H9 (cell line): ENCODE data around the gene AK4. TPM values are rescaled to one million over a fixed set of nuclear protein-coding genes. Genes with fewer than 3 reads are reported as not detected.

Experiments
- DNase-seq: peaks from one replicate; pipeline ENCODE4 v3.0.0-alpha.2; 2017
- H2AFZ ChIP-seq: one replicate; pipeline ENCODE4 v1.6.1; 2013; ENCODE audit warnings: mild to moderate bottlenecking, low read length, control low read depth, moderate library complexity
- H2AK5ac ChIP-seq: 2 replicates; pipeline ENCODE4 v1.6.1; 2013; ENCODE audit warnings: low read length, control low read depth, mixed read lengths; ENCODE audit not compliant: insufficient read length
- H2BK120ac ChIP-seq: one replicate; pipeline ENCODE4 v1.6.1; 2013; ENCODE audit warnings: low read depth, mild to moderate bottlenecking, low read length, control low read depth, inconsistent platforms; ENCODE audit not compliant: poor library complexity, severe bottlenecking
- H2BK12ac ChIP-seq: 2 replicates; pipeline ENCODE4 v1.6.1; 2013; ENCODE audit warnings: low read length, control low read depth, mixed read lengths, low read depth; ENCODE audit not compliant: insufficient read length
- H2BK15ac ChIP-seq: 2 replicates; pipeline ENCODE4 v1.6.1; 2013; ENCODE audit warnings: low read depth, low read length, control low read depth
- H2BK20ac ChIP-seq: one replicate; pipeline ENCODE4 v1.6.1; 2013; ENCODE audit warnings: low read depth, mild to moderate bottlenecking, low read length, control low read depth, inconsistent platforms; ENCODE audit not compliant: poor library complexity, severe bottlenecking
- H2BK5ac ChIP-seq: 2 replicates; pipeline ENCODE4 v1.6.1; 2013; ENCODE audit warnings: low read length, control low read depth, mixed read lengths; ENCODE audit not compliant: insufficient read length
- H3K14ac ChIP-seq: 2 replicates; pipeline ENCODE4 v1.6.1; 2013; ENCODE audit warnings: low read length, control low read depth; ENCODE audit not compliant: insufficient read depth
- H3K18ac ChIP-seq: 2 replicates; pipeline ENCODE4 v1.6.1; 2013; ENCODE audit warnings: low read depth, mild to moderate bottlenecking, mixed read lengths, low read length, control low read depth; ENCODE audit not compliant: insufficient read length
- H3K23ac ChIP-seq: 2 replicates; pipeline ENCODE4 v1.6.1; 2013; ENCODE audit warnings: low read length, control low read depth, mixed read lengths, low read depth; ENCODE audit not compliant: insufficient read length
- H3K23me2 ChIP-seq: 2 replicates; pipeline ENCODE4 v1.6.1; 2013; ENCODE audit warnings: low read depth, mild to moderate bottlenecking, mixed read lengths, low read length, control low read depth; ENCODE audit not compliant: insufficient read length, poor library complexity, severe bottlenecking
- H3K27ac ChIP-seq: 2 replicates; pipeline ENCODE4 v1.5.1; 2013; ENCODE audit warnings: low read length, control low read depth, mixed read lengths, low read depth; ENCODE audit not compliant: insufficient read length
- H3K27me3 ChIP-seq: 2 replicates; pipeline ENCODE4 v1.6.1; 2013; ENCODE audit warnings: low read length, control low read depth, inconsistent platforms; ENCODE audit not compliant: insufficient read depth
- H3K4ac ChIP-seq: 2 replicates; pipeline ENCODE4 v1.6.1; 2013; ENCODE audit warnings: low read depth, mild to moderate bottlenecking, control low read depth, inconsistent platforms, low read length, moderate library complexity
- H3K4me1 ChIP-seq: 2 replicates; pipeline ENCODE4 v1.6.1; 2013; ENCODE audit warnings: low read length, control low read depth, inconsistent platforms; ENCODE audit not compliant: insufficient read depth
- H3K4me2 ChIP-seq: 2 replicates; pipeline ENCODE4 v1.6.1; 2013; ENCODE audit warnings: low read length, control low read depth, mixed read lengths; ENCODE audit not compliant: insufficient read length, insufficient read depth
- H3K56ac ChIP-seq: 2 replicates; pipeline ENCODE4 v1.6.1; 2013; ENCODE audit warnings: low read depth, mild to moderate bottlenecking, mixed read lengths, low read length, control low read depth; ENCODE audit not compliant: insufficient read length
- H3K79me1 ChIP-seq: 2 replicates; pipeline ENCODE4 v1.6.1; 2013; ENCODE audit warnings: low read depth, mild to moderate bottlenecking, moderate library complexity, low read length, control low read depth, inconsistent platforms; ENCODE audit not compliant: insufficient read depth, poor library complexity, severe bottlenecking
- H3K79me2 ChIP-seq: 2 replicates; pipeline ENCODE4 v1.6.1; 2013; ENCODE audit warnings: low read length, control low read depth, inconsistent platforms; ENCODE audit not compliant: insufficient read depth
- H3K9ac ChIP-seq: 2 replicates; pipeline ENCODE4 v1.6.1; 2013; ENCODE audit warnings: low read length, control low read depth, mixed read lengths; ENCODE audit not compliant: insufficient read length; ENCODE audit errors: extremely low read depth
- H3K9me3 ChIP-seq: one replicate; pipeline ENCODE4 v1.6.1; 2013; ENCODE audit warnings: low read depth, low read length, inconsistent platforms; ENCODE audit not compliant: control insufficient read depth
- H3T11ph ChIP-seq: one replicate; pipeline ENCODE4 v1.6.1; 2013; ENCODE audit warnings: mild to moderate bottlenecking, low read length, control low read depth, inconsistent platforms
- H4K20me1 ChIP-seq: one replicate; pipeline ENCODE4 v1.6.1; 2013; ENCODE audit not compliant: control insufficient read depth, insufficient read length, insufficient read depth
- H4K5ac ChIP-seq: 2 replicates; pipeline ENCODE4 v1.6.1; 2013; ENCODE audit warnings: low read depth, mild to moderate bottlenecking, mixed read lengths, low read length, control low read depth; ENCODE audit not compliant: insufficient read length
- H4K8ac ChIP-seq: replicated peaks from 2 replicates; pipeline ENCODE4 v1.6.1; 2013; ENCODE audit warnings: low read length, control low read depth, mixed read lengths, low read depth; ENCODE audit not compliant: insufficient read length
- H4K91ac ChIP-seq: 2 replicates; pipeline ENCODE4 v1.6.1; 2013; ENCODE audit warnings: low read depth, mild to moderate bottlenecking, moderate library complexity, mixed read lengths, low read length, control low read depth; ENCODE audit not compliant: insufficient read length
- H3K27ac Mint-ChIP-seq, 3 experiments: 2 replicates in 2 of 3; 3 replicates in 1 of 3; pipeline ENCODE4 v1.8.0; 2020 to 2021; ENCODE audit warnings: mixed read lengths in 3 of 3, mild to moderate bottlenecking in 1 of 3, moderate library complexity in 1 of 3
- H3K27me3 Mint-ChIP-seq: 2 replicates; pipeline ENCODE4 v1.8.0; 2021; ENCODE audit warnings: low read depth, mild to moderate bottlenecking, moderate library complexity, mixed read lengths
- H3K36me3 Mint-ChIP-seq, 3 experiments: 2 replicates in 2 of 3; 3 replicates in 1 of 3; pipeline ENCODE4 v1.8.0; 2020 to 2021; ENCODE audit warnings: low read depth in 3 of 3, mixed read lengths in 3 of 3; ENCODE audit not compliant: insufficient read depth in 1 of 3
- H3K4me1 Mint-ChIP-seq, 2 experiments: 2 replicates each; pipeline ENCODE4 v1.8.0; 2020; ENCODE audit warnings: mixed read lengths in 2 of 2
- H3K4me3 Mint-ChIP-seq, 2 experiments: 2 replicates in 1 of 2; 3 replicates in 1 of 2; pipeline ENCODE4 v1.8.0; 2020 to 2021; ENCODE audit warnings: mild to moderate bottlenecking in 2 of 2, mixed read lengths in 2 of 2, moderate library complexity in 1 of 2
- H3K9me3 Mint-ChIP-seq, 2 experiments: 2 replicates in 1 of 2; 3 replicates in 1 of 2; pipeline ENCODE4 v1.8.0; 2020; ENCODE audit warnings: mild to moderate bottlenecking in 2 of 2, mixed read lengths in 2 of 2, moderate library complexity in 1 of 2
- CTCF ChIP-seq: fragments of 200-600 bp; sonication (generic); conservative IDR thresholded peaks from 3 replicates; pipeline ENCODE4 v1.8.0; 2021; ENCODE audit warnings: antibody characterized with exemption, mild to moderate bottlenecking
- WGBS: extraction: QIAGEN DNeasy Blood & Tissue Kit; methylation state at CpG from one replicate; pipeline ENCODE4 v1.1.7; 2013; ENCODE audit warnings: missing lambda C conversion rate, low lambda C conversion rate, mixed read lengths; ENCODE audit not compliant: insufficient read length; ENCODE audit errors: extremely low coverage; 5-methylcytosine and 5-hydroxymethylcytosine counted together
- total RNA-seq: library from RNA; stranded (reverse); gene quantifications from 2 replicates; pipeline ENCODE4 v1.2.1, GENCODE V29; 2021

The AK4 gene
- total RNA-seq, 1 experiment from 2014 or later = 45.6 TPM

- peak overlapping the region in 1 of 3 experiments; percentile 16; a peak in 2 of 7 replicates for H3K27ac Mint-ChIP-seq
- Histone ChIP-seq H3K27ac (no peak overlapping the region), H2BK15ac (no peak overlapping the region), H3K27me3 (no peaks in the 10 kb centered on the region), H3K79me1 (no peaks in the 10 kb centered on the region), H2AK5ac (no peak overlapping the region), H4K8ac (no peak overlapping the region), H3K14ac (no peak overlapping the region), H4K5ac (no peak overlapping the region), H3K9me3 (no peaks in the 10 kb centered on the region), H3T11ph (no peak overlapping the region), H2BK120ac (no peak overlapping the region), H2AFZ (no peak overlapping the region), H3K4ac (no peak overlapping the region), H3K79me2 (peaks cover 55% of the 10 kb centered on the region; the same call in 1 of the 2 replicates), H3K18ac (no peak overlapping the region), H3K4me2 (no peak overlapping the region), H2BK5ac (no peak overlapping the region), H3K23me2 (no peaks in the 10 kb centered on the region), H3K4me1 (peaks cover 22% of the 10 kb centered on the region), H2BK20ac (no peak overlapping the region), H4K91ac (no peak overlapping the region), H3K56ac (no peak overlapping the region), H2BK12ac (no peak overlapping the region), H3K9ac (no peak overlapping the region), H4K20me1 (no peaks in the 10 kb centered on the region), H3K23ac (no peak overlapping the region)
- no peak for DNase-seq
- no peak overlapping the region for H3K4me3 Mint-ChIP-seq
- peaks cover 46 to 55% of the 10 kb centered on the region in 2 experiments for H3K4me1 Mint-ChIP-seq
- TF ChIP-seq CTCF = no peak
- no peaks in the 10 kb centered on the region for H3K27me3 Mint-ChIP-seq
- no CpG with 5 or more reads among the region's 13 CpGs for WGBS
- no peaks in the 10 kb centered on the region for H3K9me3 Mint-ChIP-seq
- H3K36me3 Mint-ChIP-seq = 0 out of 7 replicates have a peak, but pooled peaks cover 0 to 2% (median 0%) of the 10 kb centered on the region in 3 experiments
Measured at GRCh38 chr1:65175171-65176055, 27.4 kb downstream of the AK4 start.
